ENCODE results near the gene SDF4.

DNA sequence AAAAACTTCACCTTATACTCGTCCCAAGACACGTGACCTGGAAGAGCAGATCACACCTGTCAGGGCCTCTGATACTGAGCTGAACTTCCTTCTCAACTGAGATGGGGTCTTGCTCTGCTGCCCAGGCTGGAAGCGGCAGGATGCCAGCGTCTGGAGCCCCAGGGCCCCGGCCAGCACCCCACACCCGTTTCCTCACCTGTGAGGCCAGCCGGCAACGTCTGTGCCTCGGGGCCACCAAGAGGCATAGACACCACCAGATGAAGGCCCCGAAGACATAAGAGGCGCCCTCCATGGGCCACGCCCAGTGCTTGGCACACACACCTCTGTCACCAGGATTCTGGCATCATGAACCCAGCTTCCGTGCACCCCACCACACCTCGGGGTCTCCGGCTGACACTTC, 8.5 kb downstream of the SDF4 start:
- TF ChIP-seq, protein P1, sequence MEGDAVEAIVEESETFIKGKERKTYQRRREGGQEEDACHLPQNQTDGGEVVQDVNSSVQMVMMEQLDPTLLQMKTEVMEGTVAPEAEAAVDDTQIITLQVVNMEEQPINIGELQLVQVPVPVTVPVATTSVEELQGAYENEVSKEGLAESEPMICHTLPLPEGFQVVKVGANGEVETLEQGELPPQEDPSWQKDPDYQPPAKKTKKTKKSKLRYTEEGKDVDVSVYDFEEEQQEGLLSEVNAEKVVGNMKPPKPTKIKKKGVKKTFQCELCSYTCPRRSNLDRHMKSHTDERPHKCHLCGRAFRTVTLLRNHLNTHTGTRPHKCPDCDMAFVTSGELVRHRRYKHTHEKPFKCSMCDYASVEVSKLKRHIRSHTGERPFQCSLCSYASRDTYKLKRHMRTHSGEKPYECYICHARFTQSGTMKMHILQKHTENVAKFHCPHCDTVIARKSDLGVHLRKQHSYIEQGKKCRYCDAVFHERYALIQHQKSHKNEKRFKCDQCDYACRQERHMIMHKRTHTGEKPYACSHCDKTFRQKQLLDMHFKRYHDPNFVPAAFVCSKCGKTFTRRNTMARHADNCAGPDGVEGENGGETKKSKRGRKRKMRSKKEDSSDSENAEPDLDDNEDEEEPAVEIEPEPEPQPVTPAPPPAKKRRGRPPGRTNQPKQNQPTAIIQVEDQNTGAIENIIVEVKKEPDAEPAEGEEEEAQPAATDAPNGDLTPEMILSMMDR (IDR thresholded peaks at IDR 0.05; ENCODE audit: insufficient read depth, low read length, poor library complexity, severe bottlenecking), result no peak
- no peak for TF ChIP-seq EZH2phosphoT487 (conservative IDR thresholded peaks at IDR 0.05; ENCODE audit: low read length)

Data from SU-DHL-6 (cell line).